HTERT RPE-1 (cell line): Measurements from ENCODE around the gene ATP10A.

Source experiments
- in situ Hi-C: fragments of 300-500 bp; cut with MboI; formaldehyde crosslinking; loops from 4 replicates; pipeline ENCODE4 v1.14.3; 2020; ENCODE audit warnings: low sequenced_read_pairs

The ATP10A gene

GRCh38 chr15:25863111-25863967 is at the start of gene ATP10A:
TSS of gene ATP10A (minus strand) at chr15:25863327. CDS start at chr15:25863096, 231 bp downstream.
- in situ Hi-C loops, result no loop called here

- in situ Hi-C loops, result no loop called here
Observed at GRCh38 chr15:25912035-25912434, 48.9 kb upstream of the ATP10A start.

- in situ Hi-C loops, result no loop called here
Observed at GRCh38 chr15:25910832-25911231, 47.7 kb upstream of the ATP10A start.

- in situ Hi-C loops, result no loop called here
Observed at GRCh38 chr15:25909806-25910205, 46.7 kb upstream of the ATP10A start.

- in situ Hi-C loops, result no loop called here
Observed at GRCh38 chr15:25909325-25909724, 46.2 kb upstream of the ATP10A start.

GRCh38 chr15:25905140-25905539 is 42.0 kb upstream of the ATP10A start:
- in situ Hi-C loops, result no loop called here

- in situ Hi-C loops, result no loop called here
Observed at GRCh38 chr15:25903024-25903581, 40.0 kb upstream of the ATP10A start.

- in situ Hi-C loops, result no loop called here
Observed at GRCh38 chr15:25901811-25902605, 38.9 kb upstream of the ATP10A start.

- in situ Hi-C loops, result no loop called here
Observed at GRCh38 chr15:25900901-25901300, 37.8 kb upstream of the ATP10A start.

GRCh38 chr15:25900431-25900830 is 37.3 kb upstream of the ATP10A start:
- in situ Hi-C loops, result no loop called here

GRCh38 chr15:25899870-25900269 is 36.7 kb upstream of the ATP10A start:
- in situ Hi-C loops, result no loop called here

- in situ Hi-C loops, result no loop called here
Observed at GRCh38 chr15:25897658-25898057, 34.5 kb upstream of the ATP10A start.

GRCh38 chr15:25894371-25894902 is 31.3 kb upstream of the ATP10A start:
- in situ Hi-C loops, result no loop called here

GRCh38 chr15:25893596-25893995 is 30.5 kb upstream of the ATP10A start:
- in situ Hi-C loops, result no loop called here

- in situ Hi-C loops, result no loop called here
Observed at GRCh38 chr15:25892126-25892525, 29.0 kb upstream of the ATP10A start.

GRCh38 chr15:25891081-25891480 is 28.0 kb upstream of the ATP10A start:
- in situ Hi-C loops, result no loop called here

GRCh38 chr15:25890529-25890928 is 27.4 kb upstream of the ATP10A start:
- in situ Hi-C loops, result no loop called here

GRCh38 chr15:25887870-25888269 is 24.7 kb upstream of the ATP10A start:
- in situ Hi-C loops, result no loop called here

- in situ Hi-C loops, result no loop called here
Observed at GRCh38 chr15:25886498-25887140, 23.5 kb upstream of the ATP10A start.

GRCh38 chr15:25884370-25884769 is 21.2 kb upstream of the ATP10A start:
- in situ Hi-C loops, result no loop called here
